Upper lobe of right lung (tissue), 1 donor: ENCODE results near the gene P2RY14. TPM values are rescaled to one million over a fixed set of nuclear protein-coding genes. Genes with fewer than 3 reads are reported as not detected.
"Not testable (repeated sequence)": the region's sequence is repeated elsewhere in the genome, so short reads cannot be mapped to it uniquely, and the experiment has no call there.

ENCODE experiments used
- ATAC-seq: fragments of 200-7000 bp; cut with Tn5 transposase; one replicate; pipeline ENCODE4 v1.9.1; 2020; ENCODE audit warnings: mild to moderate bottlenecking, moderate library complexity
- DNase-seq: peaks from one replicate; pipeline ENCODE4 v3.0.0-alpha.2; 2020
- H3K27ac ChIP-seq: fragments of 200-600 bp; one replicate; pipeline ENCODE4 v1.8.0; 2022
- H3K27me3 ChIP-seq: fragments of 200-600 bp; one replicate; pipeline ENCODE4 v1.8.0; 2022; ENCODE audit warnings: mild to moderate bottlenecking
- H3K36me3 ChIP-seq: fragments of 200-600 bp; one replicate; pipeline ENCODE4 v1.8.0; 2022
- H3K4me1 ChIP-seq: fragments of 200-600 bp; one replicate; pipeline ENCODE4 v1.8.0; 2022
- H3K4me3 ChIP-seq: fragments of 200-600 bp; one replicate; pipeline ENCODE4 v1.8.0; 2022; ENCODE audit warnings: mild to moderate bottlenecking
- H3K9me3 ChIP-seq: fragments of 200-600 bp; one replicate; pipeline ENCODE4 v1.8.0; 2022
- intact Hi-C: fragments of 100-400 bp; cut with DNase I; formaldehyde crosslinking; loops from one replicate; pipeline ENCODE4 v1.11.0; 2022
- total RNA-seq: library from RNA; stranded (reverse); fragmentation: NEBNext Ultra II Directional; extraction: Animal tissue kit (Norgen Biotek cat#: 25700); gene quantifications from one replicate; pipeline ENCODE4 v1.2.1, GENCODE V29; 2021
- TF ChIP-seq, protein P1 (sequence below): fragments of 200-600 bp; IDR thresholded peaks from one replicate; pipeline ENCODE4 v1.8.0; 2022; ENCODE audit warnings: antibody characterized with exemption
- donor health status: DM: no; HTN: yes; CAD: no; lungs with severe emphysema.

P2RY14 gene
- total RNA-seq, 1 donor from 2014 or later = 7.2 TPM

DNA sequence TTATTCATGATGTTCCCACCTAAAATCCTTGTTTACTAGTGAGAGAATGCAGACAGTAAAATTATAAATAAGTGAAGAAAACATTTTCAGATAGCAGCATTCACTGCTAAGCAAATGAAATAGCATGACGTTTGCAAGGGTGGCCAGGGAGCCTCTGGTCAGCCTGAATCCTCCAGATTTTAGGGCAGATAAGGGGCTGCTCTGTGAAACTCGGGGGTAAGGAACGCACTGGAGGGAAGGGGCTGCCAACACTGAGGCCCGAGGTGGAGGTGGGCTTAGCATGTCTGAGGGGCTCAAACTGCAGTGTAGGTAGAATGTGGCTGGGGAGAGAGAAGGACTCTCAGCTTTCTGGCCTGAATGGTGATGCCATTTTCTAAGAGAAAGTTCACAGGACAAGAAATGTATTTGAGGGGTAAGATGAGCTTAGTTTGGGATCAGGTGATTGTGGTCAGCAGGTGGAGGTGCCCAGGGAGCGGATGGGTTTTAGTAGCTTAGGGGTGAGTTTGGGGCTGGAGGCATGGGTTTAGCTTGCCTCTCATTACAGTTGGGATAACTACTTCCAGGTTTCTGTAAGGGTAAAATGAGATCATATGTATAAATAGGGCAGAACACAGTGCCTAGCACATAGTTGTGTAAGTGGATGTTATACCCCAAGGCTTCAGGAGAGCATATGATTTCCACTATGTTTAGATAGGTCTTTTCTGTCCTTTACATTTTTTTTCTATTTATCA lies 95.8 kb downstream of the P2RY14 start:
- TF ChIP-seq, protein P1, sequence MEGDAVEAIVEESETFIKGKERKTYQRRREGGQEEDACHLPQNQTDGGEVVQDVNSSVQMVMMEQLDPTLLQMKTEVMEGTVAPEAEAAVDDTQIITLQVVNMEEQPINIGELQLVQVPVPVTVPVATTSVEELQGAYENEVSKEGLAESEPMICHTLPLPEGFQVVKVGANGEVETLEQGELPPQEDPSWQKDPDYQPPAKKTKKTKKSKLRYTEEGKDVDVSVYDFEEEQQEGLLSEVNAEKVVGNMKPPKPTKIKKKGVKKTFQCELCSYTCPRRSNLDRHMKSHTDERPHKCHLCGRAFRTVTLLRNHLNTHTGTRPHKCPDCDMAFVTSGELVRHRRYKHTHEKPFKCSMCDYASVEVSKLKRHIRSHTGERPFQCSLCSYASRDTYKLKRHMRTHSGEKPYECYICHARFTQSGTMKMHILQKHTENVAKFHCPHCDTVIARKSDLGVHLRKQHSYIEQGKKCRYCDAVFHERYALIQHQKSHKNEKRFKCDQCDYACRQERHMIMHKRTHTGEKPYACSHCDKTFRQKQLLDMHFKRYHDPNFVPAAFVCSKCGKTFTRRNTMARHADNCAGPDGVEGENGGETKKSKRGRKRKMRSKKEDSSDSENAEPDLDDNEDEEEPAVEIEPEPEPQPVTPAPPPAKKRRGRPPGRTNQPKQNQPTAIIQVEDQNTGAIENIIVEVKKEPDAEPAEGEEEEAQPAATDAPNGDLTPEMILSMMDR = no peak
- Histone ChIP-seq H3K27me3 (no peaks in the 10 kb centered on the region), H3K27ac (no peak overlapping the region), H3K36me3 (no peaks in the 10 kb centered on the region), H3K9me3 (no peaks in the 10 kb centered on the region), H3K4me3 (no peak overlapping the region), H3K4me1 (peaks cover 5% of the 10 kb centered on the region)
- DNase-seq (no peak), ATAC-seq (no peak)
- intact Hi-C loops = no loop called here

DNA sequence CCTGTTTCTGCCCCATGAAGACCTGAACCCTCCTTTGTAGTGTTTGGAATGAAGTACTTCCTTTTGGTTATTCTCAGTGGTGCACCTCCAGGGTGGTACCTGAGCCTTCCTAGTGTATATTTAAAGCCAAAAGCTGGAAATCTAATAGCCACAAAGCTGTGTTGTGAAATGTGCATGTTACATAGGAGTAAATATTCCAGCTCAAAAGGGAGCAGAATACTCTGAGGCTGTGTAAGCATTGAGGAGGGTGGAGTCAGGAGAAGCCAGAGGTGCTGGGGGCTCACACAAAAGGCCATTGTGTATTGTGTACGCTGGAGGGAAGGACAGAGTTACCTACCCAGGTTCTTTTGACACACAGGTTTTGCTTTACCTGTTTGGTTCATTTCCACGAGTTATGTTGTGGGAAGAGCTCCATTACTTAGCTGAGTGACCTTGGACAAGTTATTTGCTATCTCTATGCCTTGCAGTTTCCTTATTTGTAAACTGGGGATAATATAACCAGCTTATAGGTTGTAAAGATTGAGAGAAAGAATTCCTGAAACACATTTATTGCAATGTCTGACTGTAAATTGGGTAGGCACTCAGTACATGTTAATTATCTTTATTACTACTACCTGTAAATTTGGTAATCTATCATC lies 100.0 kb downstream of the P2RY14 start:
- H3K9me3 ChIP-seq = no peaks in the 10 kb centered on the region
- TF ChIP-seq, protein P1 = no peak
- H3K27ac ChIP-seq = no peak overlapping the region
- H3K27me3 ChIP-seq = no peaks in the 10 kb centered on the region
- DNase-seq = no peak
- no peak for ATAC-seq
- intact Hi-C loops = no loop called here
- H3K36me3 ChIP-seq = no peaks in the 10 kb centered on the region
- no peak overlapping the region for H3K4me3 ChIP-seq
- peaks cover 5% of the 10 kb centered on the region for H3K4me1 ChIP-seq

DNA sequence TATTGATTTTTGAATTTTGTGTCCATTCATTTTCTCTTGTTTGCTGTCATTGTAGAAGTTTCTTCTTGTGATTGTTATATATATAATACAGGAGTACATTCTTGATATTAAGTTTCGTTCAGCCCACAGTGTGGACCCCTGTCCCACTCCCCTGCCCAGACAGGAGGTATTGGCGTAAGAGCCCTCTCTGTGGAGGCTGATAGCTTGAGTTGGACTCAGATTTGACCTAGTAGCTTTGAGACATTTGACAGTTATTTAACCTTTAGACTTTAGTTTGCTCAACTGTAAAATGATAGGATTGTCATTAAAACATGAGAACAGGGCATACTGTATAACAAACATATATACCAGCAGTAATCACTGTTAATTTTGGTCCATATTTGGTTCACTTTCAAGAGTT lies 102.4 kb downstream of the P2RY14 start:
- Histone ChIP-seq H3K27me3 (no peaks in the 10 kb centered on the region), H3K4me3 (no peak overlapping the region), H3K27ac (no peak overlapping the region), H3K9me3 (no peaks in the 10 kb centered on the region), H3K4me1 (no peaks in the 10 kb centered on the region), H3K36me3 (no peaks in the 10 kb centered on the region)
- TF ChIP-seq, protein P1 = no peak
- intact Hi-C loops = no loop called here
- no peak for DNase-seq
- no peak for ATAC-seq

DNA sequence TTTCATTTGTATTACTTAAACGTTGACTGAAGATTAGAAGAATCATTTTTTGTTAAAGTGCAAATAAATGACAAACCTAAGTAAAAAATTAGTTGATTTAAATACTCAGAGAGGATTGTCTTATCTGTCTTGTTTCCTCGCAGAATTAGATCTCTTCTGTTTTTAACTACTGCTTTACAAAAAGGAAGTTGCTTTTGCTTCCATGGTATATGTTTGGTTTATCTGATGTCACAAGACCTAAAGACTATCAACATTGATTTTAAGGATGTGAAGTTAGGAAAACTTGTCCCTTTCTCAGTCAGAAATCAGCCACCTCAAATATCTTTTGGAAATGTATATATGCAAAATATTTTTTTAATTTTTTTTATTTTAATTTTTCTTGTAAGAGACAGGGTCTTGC lies 104.0 kb downstream of the P2RY14 start:
- ATAC-seq (no peak), DNase-seq (no peak)
- H3K9me3 ChIP-seq = no peaks in the 10 kb centered on the region
- TF ChIP-seq, protein P1 = no peak
- no peaks in the 10 kb centered on the region for H3K4me1 ChIP-seq
- no peak overlapping the region for H3K4me3 ChIP-seq
- no peaks in the 10 kb centered on the region for H3K36me3 ChIP-seq
- H3K27ac ChIP-seq = no peak overlapping the region
- intact Hi-C loops = no loop called here
- H3K27me3 ChIP-seq = no peaks in the 10 kb centered on the region

DNA sequence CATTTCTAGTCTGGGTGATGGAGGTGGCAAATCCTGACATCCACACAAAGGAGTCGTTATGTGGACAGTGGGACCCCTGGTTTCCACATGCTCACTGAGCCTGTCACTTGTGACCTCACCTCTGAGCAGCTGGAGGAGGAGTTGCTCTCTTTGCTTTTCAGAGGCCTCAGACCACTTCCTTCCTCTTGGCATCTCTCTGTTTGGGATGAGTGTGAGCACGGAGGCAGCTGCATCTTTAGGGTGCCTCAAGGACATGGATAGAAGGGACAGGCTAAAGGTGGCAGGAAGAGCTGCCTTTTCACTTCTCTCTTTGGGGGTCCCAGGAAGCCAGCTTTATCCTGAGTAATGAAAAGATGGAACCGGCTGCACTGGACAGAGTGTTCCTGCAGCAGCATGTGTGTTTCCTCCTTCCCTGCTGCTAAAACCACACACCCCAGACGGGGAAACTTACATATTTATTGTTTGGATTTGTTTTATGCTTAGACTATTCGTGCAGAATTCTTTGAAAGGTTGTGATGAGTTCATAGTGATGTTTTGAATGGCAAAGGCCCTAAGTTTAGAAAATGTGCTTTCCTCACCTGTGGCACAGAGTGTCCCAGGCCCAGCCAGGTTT lies 107.1 kb downstream of the P2RY14 start:
- no peaks in the 10 kb centered on the region for H3K9me3 ChIP-seq
- H3K4me1 ChIP-seq = peaks cover 4% of the 10 kb centered on the region
- H3K27me3 ChIP-seq = no peaks in the 10 kb centered on the region
- intact Hi-C loops = no loop called here
- peak overlapping the region; percentile 13 for H3K27ac ChIP-seq
- no peak overlapping the region for H3K4me3 ChIP-seq
- no peaks in the 10 kb centered on the region for H3K36me3 ChIP-seq
- DNase-seq = no peak
- TF ChIP-seq, protein P1 = no peak
- ATAC-seq = peak; percentile 17

DNA sequence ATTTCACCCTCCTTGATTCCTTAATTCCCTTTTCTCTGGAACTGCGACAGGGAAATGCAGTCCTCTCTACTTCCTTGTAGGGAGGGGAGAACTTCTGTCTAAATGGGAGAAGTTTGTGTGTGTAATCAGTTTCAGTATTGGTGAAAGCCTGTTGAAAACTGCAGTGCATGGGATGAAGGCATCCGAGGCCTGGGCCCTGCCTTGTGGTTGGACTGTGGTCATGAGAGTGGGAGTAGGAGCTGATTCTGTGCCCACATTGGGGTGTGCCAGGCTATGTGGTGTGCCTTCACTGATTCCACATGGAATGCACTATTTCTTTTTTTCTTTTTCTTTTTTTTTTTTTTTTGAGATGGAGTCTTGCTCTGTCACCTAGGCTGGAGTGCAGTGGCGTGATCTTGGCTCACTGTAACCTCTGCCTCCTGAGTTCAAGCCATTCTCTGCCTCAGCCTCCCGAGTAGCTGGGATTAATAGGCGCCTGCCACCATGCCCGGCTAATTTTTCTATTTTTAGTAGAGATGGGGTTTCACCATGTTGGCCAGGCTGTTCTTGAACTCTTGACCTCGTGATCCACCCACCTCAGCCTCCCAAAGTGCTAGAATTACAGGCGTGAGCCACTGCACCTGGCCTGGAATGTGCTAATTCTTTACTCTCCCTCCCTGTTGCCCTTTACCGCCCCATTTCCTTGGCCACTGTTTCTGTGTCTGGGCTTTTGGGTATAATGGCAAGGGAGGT lies 108.2 kb downstream of the P2RY14 start:
- ATAC-seq = peak; percentile 90
- H3K9me3 ChIP-seq, H3K4me1 ChIP-seq, H3K27me3 ChIP-seq, H3K4me3 ChIP-seq, H3K36me3 ChIP-seq, intact Hi-C loops: not testable (repeated sequence)
- peak; percentile 79 for DNase-seq
- H3K27ac ChIP-seq = peak overlapping the region; percentile 55
